CD4-positive, alpha-beta T cell treated with Interleukin-10 for 1 hour (primary cell): ENCODE measurements around the gene NDNF.

Source experiments
- DNase-seq: peaks from one replicate; pipeline ENCODE4 v3.0.0-alpha.2; 2020

NDNF gene

GRCh38 chr4:121070696-121071639 is 1.4 kb downstream of the NDNF start:
- peak; percentile 25 for DNase-seq

- no peak for DNase-seq
Measured at GRCh38 chr4:121070274-121070673, 2.1 kb downstream of the NDNF start.

- DNase-seq: no peak
Measured at GRCh38 chr4:121069430-121069829, 2.9 kb downstream of the NDNF start.

- DNase-seq: no peak
Measured at GRCh38 chr4:121064482-121064881, 7.9 kb downstream of the NDNF start.

GRCh38 chr4:121062521-121062920 is 9.8 kb downstream of the NDNF start:
- no peak for DNase-seq

- no peak for DNase-seq
Measured at GRCh38 chr4:121061861-121062260, 10.5 kb downstream of the NDNF start.

- DNase-seq: no peak
Measured at GRCh38 chr4:121061215-121061614, 11.1 kb downstream of the NDNF start.

GRCh38 chr4:121057466-121057922 is 14.8 kb downstream of the NDNF start:
- no peak for DNase-seq

GRCh38 chr4:121056066-121056465 is 16.3 kb downstream of the NDNF start:
- no peak for DNase-seq

GRCh38 chr4:121054373-121054772 is 18.0 kb downstream of the NDNF start:
- DNase-seq: no peak

- no peak for DNase-seq
Measured at GRCh38 chr4:121053601-121054143, 18.7 kb downstream of the NDNF start.

- no peak for DNase-seq
Measured at GRCh38 chr4:121050300-121050699, 22.0 kb downstream of the NDNF start.

- no peak for DNase-seq
Measured at GRCh38 chr4:121049072-121049599, 23.2 kb downstream of the NDNF start.

GRCh38 chr4:121048165-121048564 is 24.2 kb downstream of the NDNF start:
- no peak for DNase-seq

- DNase-seq: peak; percentile 15
Measured at GRCh38 chr4:121041307-121042090, 30.8 kb downstream of the NDNF start.

GRCh38 chr4:121034017-121034416 is 38.3 kb downstream of the NDNF start:
- DNase-seq: no peak

- no peak for DNase-seq
Measured at GRCh38 chr4:121030711-121031110, 41.6 kb downstream of the NDNF start.

- no peak for DNase-seq
Measured at GRCh38 chr4:121030131-121030530, 42.2 kb downstream of the NDNF start.

GRCh38 chr4:121026034-121026433 is 46.3 kb downstream of the NDNF start:
- no peak for DNase-seq

- DNase-seq: no peak
Measured at GRCh38 chr4:121025540-121025939, 46.8 kb downstream of the NDNF start.

- DNase-seq: no peak
Measured at GRCh38 chr4:121018543-121018942, 53.8 kb downstream of the NDNF start.

- DNase-seq: no peak
Measured at GRCh38 chr4:121016611-121017010, 55.7 kb downstream of the NDNF start.

- no peak for DNase-seq
Measured at GRCh38 chr4:121015421-121015820, 56.9 kb downstream of the NDNF start.
